Rectal smooth muscle tissue (tissue), 1 donor: Measurements from ENCODE around the gene SLAMF8.

ENCODE experiments used
- H3K27ac ChIP-seq: one replicate; pipeline ENCODE4 v1.7.0; 2013; ENCODE audit warnings: low read depth, low read length, inconsistent platforms
- H3K27me3 ChIP-seq: one replicate; pipeline ENCODE4 v1.7.0; 2013; ENCODE audit warnings: low read length; ENCODE audit not compliant: control insufficient read depth, insufficient read depth
- H3K36me3 ChIP-seq: one replicate; pipeline ENCODE4 v1.7.0; 2013; ENCODE audit warnings: low read length; ENCODE audit not compliant: control insufficient read depth, insufficient read depth
- H3K4me1 ChIP-seq: one replicate; pipeline ENCODE4 v1.7.0; 2013; ENCODE audit warnings: low read length; ENCODE audit not compliant: control insufficient read depth, insufficient read depth
- H3K4me3 ChIP-seq: one replicate; pipeline ENCODE4 v1.7.0; 2013; ENCODE audit warnings: low read length
- H3K9ac ChIP-seq: one replicate; pipeline ENCODE4 v1.7.0; 2013; ENCODE audit warnings: low read length

Gene SLAMF8

DNA sequence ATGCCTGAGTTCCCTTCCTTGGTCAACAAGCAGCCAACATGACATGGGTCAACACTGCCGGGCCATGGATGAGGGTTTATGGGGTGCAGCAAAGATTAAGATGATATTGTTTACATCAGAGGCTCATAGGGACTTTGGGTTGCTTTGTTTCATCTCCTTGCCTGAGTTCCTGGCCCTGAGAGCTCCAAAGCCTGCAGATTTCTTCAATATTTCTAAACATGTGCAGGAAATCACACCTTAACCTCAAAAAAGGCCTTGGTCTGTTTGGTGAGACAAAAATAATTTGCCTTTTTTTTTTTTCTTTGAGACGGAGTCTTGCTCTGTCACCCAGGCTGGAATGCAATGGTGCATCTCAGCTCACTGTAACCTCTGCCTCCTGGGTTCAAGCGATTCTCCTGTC, 876 bp downstream of the SLAMF8 start:
- Histone ChIP-seq H3K27ac (no peak overlapping the region), H3K4me1 (no peaks in the 10 kb centered on the region), H3K27me3 (no peaks in the 10 kb centered on the region), H3K4me3 (no peak overlapping the region), H3K36me3 (no peaks in the 10 kb centered on the region), H3K9ac (no peak overlapping the region)

DNA sequence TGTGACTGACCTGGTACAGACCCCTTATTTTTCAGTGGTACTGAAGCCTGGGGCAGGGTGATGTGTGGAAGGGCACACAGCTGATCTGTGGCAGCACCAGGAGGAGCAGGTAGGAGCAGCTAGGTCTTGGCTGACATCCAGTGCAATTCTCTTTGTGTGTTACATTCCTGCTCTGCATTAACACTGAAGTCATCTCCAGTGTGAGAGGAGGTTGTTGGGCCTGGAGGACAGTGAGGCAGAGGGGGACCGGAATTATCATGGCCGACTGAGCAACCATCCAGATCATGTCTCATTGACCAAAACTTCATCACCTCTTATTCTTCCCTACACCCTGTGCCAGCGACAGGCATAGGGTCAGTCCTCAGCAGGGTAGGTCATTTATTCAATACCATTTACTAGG, 1.5 kb downstream of the SLAMF8 start:
- H3K9ac ChIP-seq: no peak overlapping the region
- no peaks in the 10 kb centered on the region for H3K27me3 ChIP-seq
- no peaks in the 10 kb centered on the region for H3K4me1 ChIP-seq
- H3K36me3 ChIP-seq: no peaks in the 10 kb centered on the region
- H3K4me3 ChIP-seq: no peak overlapping the region
- no peak overlapping the region for H3K27ac ChIP-seq

DNA sequence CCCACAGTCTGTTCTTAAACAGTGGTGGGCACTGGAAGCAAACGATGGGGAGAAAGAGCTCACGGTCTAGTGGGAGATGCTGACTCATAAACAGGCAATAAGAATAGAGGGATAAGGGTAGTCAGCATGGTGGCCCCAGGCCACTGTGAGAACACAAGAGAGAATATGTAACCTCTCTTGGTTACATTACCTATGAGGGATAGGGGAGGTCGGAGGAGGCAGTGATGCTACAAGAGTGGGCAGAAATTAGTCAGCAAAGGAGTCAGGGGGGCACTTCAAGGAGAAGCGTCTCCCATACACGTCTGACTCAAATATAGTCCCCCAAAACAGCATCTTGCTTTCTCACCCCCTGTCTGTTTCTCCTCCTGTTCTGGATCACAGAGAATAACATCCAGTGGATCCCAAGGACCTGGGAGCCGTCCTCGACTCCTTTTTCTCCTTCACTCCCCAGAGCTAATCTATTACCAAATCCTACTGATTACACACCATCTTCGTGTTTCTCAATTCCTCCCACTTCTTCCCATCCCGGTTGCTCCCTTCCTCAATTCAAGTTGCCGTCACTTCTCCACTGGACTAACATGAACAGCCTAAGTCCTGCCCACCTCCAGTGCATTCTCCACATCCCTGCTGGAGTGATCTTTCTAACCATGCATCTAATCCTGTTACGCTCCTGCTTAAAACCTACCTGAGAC, 2.1 kb downstream of the SLAMF8 start:
- no peak overlapping the region for H3K27ac ChIP-seq
- no peaks in the 10 kb centered on the region for H3K4me1 ChIP-seq
- H3K4me3 ChIP-seq: no peak overlapping the region

DNA sequence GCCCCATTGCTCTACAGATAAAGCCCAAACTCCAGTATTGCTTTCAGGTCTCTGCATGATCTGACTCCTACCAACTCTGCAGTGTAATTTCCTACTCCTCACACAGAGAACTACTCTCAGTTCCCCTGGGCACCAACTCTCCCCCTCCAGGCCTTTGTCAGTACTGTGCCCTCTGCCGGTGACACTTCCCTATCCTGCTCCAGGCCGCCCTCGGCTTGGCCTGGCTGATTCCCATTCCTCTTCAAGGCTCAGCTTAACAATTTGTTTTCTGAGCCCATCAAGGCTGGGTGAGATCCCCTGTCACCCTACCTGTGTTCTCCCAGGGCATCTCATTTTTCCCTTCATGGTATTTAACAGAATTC, 2.6 kb downstream of the SLAMF8 start:
- no peaks in the 10 kb centered on the region for H3K4me1 ChIP-seq
- H3K27ac ChIP-seq: no peak overlapping the region
- no peak overlapping the region for H3K4me3 ChIP-seq
- no peaks in the 10 kb centered on the region for H3K36me3 ChIP-seq
- no peak overlapping the region for H3K9ac ChIP-seq
- H3K27me3 ChIP-seq: no peaks in the 10 kb centered on the region

More for the DNA sequence above, 2.1 kb downstream of the SLAMF8 start:
- Histone ChIP-seq H3K27me3 (no peaks in the 10 kb centered on the region), H3K9ac (no peak overlapping the region), H3K36me3 (no peaks in the 10 kb centered on the region)

DNA sequence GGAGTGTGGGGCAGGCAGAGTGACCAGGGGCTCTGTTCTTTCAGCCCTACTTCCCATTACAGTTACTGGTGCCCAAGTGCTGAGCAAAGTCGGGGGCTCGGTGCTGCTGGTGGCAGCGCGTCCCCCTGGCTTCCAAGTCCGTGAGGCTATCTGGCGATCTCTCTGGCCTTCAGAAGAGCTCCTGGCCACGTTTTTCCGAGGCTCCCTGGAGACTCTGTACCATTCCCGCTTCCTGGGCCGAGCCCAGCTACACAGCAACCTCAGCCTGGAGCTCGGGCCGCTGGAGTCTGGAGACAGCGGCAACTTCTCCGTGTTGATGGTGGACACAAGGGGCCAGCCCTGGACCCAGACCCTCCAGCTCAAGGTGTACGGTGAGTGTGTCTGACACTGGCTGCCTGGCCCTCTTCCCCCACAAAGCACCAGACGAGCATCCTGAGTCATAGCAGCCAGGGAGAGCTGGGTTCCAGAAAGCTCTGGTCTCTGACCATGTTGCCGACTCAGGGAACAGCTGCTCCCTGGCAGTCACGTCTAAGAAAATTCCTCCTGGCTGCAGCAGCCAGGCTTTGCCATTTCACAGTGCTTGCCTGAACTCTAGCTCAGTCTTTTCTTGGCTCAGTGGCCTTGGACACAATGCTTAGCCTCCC, 3.3 kb downstream of the SLAMF8 start:
- Histone ChIP-seq H3K4me1 (no peaks in the 10 kb centered on the region), H3K27me3 (no peaks in the 10 kb centered on the region), H3K9ac (no peak overlapping the region), H3K27ac (no peak overlapping the region), H3K4me3 (no peak overlapping the region), H3K36me3 (no peaks in the 10 kb centered on the region)

DNA sequence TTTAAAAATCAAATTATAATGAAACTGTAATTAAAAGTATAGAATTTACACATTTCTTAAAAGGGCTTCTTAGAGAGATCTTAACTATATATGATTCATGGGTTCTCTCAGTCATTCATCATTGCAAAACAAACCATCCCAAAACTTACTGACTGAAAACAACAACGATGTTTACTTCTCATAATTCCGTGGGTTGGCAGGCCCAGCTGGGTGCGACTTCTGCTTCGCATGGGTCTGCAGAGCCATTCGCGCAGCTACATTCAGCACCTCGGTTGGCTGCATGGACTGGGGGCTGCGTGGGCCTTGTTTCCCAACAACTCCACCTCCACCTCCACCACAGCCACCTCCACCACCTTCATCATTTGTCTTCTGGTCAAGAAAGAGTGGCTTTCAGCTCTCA, 4.0 kb downstream of the SLAMF8 start:
- Histone ChIP-seq H3K4me1 (no peaks in the 10 kb centered on the region), H3K4me3 (no peak overlapping the region), H3K9ac (no peak overlapping the region), H3K27me3 (no peaks in the 10 kb centered on the region), H3K36me3 (peaks cover 3% of the 10 kb centered on the region), H3K27ac (no peak overlapping the region)

DNA sequence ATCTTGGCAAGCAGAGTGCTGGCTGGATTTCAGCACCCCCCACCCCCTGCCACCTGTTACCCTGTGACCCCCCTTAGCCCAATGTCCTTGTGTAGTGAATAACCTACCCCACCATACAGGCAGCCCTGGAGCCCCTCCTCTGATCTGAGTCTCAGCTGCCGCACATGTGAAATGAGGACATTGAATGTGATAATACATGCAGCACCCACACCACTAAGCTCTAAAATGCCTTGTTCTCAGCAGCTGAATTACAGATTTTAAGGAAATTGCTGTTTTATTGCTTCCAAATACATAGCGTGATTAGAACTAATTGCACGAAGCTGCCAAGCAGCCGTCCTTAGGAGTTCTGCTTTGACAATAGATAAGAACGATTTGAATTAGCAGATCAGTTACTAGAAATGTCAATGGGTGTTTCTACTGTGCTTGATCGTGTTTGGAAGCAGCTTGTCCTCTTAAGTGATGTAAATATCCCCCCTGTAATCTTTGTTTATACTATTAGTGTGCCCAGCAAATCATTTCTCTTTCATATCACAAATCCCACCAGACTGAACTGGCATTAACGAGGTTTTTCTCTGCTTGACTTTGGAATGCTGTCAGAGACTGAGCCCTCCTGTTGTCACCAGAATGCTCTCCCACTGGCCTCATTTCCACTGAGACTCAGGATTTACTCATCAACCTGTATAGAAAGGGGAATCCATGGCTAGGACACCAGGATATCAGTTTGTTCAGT, 4.9 kb downstream of the SLAMF8 start:
- no peaks in the 10 kb centered on the region for H3K27me3 ChIP-seq

DNA sequence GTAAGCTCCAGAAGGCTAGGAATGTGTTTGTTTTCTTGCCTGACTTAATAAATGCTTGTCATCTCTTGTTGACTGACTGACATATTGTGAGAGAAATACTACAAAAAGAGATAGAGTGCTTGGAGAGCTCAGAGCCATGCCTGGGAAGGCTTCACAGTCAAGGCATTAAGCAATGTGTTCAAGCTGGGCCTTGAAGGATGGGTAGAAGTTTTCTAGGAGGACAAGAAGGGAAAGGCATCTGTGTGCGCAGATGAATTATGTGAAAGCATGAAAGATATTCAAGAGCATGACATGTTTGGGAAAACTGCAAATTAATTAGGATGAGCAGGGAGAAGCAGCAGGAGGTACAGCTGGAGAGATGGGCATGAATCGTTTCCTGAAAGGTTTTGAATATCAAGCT, 5.6 kb downstream of the SLAMF8 start:
- peaks cover 3% of the 10 kb centered on the region for H3K36me3 ChIP-seq
- no peak overlapping the region for H3K27ac ChIP-seq
- H3K4me1 ChIP-seq: no peaks in the 10 kb centered on the region

More for the DNA sequence above, 4.9 kb downstream of the SLAMF8 start:
- Histone ChIP-seq H3K9ac (no peak overlapping the region), H3K4me1 (no peaks in the 10 kb centered on the region), H3K4me3 (no peak overlapping the region), H3K36me3 (peaks cover 3% of the 10 kb centered on the region), H3K27ac (no peak overlapping the region)

DNA sequence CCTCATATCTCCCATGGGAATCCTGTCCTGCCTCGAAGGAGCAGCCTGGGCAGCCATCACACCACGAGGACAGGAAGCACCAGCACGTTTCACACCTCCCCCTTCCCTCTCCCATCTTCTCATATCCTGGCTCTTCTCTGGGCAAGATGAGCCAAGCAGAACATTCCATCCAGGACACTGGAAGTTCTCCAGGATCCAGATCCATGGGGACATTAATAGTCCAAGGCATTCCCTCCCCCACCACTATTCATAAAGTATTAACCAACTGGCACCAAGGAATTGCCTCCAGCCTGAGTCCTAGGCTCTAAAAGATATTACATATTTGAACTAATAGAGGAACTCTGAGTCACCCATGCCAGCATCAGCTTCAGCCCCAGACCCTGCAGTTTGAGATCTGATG, 8.7 kb downstream of the SLAMF8 start:
- H3K27me3 ChIP-seq: no peaks in the 10 kb centered on the region
- no peak overlapping the region for H3K9ac ChIP-seq
- no peak overlapping the region for H3K4me3 ChIP-seq
- H3K4me1 ChIP-seq: no peaks in the 10 kb centered on the region
- H3K36me3 ChIP-seq: peaks cover 6% of the 10 kb centered on the region
- no peak overlapping the region for H3K27ac ChIP-seq

More for the DNA sequence above, 5.6 kb downstream of the SLAMF8 start:
- Histone ChIP-seq H3K9ac (no peak overlapping the region), H3K4me3 (no peak overlapping the region), H3K27me3 (no peaks in the 10 kb centered on the region)

DNA sequence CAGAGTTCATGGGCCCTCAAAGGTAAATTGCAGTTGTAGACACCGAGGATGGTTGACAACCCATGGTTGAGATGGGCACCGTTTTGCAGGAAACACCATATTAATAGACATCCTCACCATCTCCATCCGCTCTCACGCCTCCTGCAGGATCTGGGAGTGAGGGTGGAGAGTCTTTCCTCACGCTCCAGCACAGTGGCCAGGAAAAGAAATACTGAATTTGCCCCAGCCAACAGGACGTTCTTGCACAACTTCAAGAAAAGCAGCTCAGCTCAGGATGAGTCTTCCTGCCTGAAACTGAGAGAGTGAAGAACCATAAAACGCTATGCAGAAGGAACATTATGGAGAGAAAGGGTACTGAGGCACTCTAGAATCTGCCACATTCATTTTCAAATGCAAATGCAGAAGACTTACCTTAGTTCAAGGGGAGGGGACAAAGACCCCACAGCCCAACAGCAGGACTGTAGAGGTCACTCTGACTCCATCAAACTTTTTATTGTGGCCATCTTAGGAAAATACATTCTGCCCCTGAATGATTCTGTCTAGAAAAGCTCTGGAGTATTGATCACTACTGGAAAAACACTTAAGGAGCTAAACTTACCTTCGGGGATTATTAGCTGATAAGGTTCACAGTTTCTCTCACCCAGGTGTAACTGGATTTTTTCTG, 9.3 kb downstream of the SLAMF8 start:
- H3K27me3 ChIP-seq: no peaks in the 10 kb centered on the region
- no peak overlapping the region for H3K27ac ChIP-seq
- H3K4me1 ChIP-seq: no peaks in the 10 kb centered on the region
- H3K4me3 ChIP-seq: no peak overlapping the region
- H3K9ac ChIP-seq: no peak overlapping the region
- H3K36me3 ChIP-seq: peaks cover 6% of the 10 kb centered on the region

DNA sequence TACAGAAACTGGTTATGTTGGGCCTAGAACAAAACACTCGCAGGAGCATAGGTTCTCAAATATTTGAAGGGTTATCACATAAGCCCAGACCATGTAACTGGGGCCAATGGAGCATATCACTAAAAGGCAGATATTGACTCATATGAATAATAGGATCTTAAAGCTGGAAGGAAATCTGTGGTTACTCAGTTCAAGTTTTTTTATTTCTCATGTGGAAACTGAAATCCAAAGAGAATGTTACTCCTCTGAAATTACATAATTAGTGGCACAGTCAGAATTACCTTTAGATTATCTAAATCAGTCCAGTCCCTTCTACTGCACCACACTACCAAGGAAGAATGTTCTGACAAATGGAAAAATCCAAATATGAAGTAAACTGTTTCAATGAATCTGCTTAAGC, 12.0 kb downstream of the SLAMF8 start:
- peaks cover 6% of the 10 kb centered on the region for H3K36me3 ChIP-seq
- H3K27me3 ChIP-seq: no peaks in the 10 kb centered on the region
- no peak overlapping the region for H3K4me3 ChIP-seq
- H3K27ac ChIP-seq: no peak overlapping the region
- H3K4me1 ChIP-seq: no peaks in the 10 kb centered on the region
- H3K9ac ChIP-seq: no peak overlapping the region

DNA sequence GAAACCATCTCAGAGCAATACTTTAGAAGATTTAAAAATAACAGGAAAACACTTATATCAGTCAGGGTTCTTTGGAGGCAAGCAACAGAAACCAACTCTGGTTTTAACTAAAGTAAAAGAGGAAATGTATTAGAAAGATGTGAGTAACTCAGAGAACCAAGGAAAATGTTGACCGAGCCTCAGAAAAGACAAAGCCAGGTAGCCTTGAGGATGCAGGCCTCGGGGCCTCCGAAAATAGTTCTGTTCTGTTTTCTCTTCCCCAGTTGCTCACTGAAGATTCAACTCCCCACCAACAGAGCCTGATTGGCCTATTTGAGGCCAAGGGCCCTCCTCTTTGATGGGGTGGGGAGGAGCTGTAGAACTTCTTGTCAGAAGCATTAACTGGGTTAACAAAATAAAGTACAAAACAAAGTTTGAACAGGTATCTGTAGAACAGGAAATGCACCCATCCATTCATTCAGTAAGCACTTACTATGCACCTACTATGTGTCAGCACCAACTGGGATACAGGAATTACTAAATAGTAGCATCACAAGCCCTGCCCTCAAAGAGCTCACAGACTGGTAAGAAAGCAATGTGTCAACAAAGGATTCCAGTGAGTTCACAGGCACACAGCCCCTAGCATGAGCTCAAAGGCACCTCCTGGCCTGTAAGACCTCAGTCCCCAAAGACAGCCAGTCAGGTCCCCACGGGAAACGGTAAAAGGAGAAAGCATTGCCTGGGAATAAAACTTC, 12.6 kb downstream of the SLAMF8 start:
- H3K36me3 ChIP-seq: peaks cover 6% of the 10 kb centered on the region
- H3K27me3 ChIP-seq: no peaks in the 10 kb centered on the region
- H3K27ac ChIP-seq: no peak overlapping the region
- no peaks in the 10 kb centered on the region for H3K4me1 ChIP-seq
- H3K9ac ChIP-seq: no peak overlapping the region
- H3K4me3 ChIP-seq: no peak overlapping the region
